Tibial artery (tissue), 4 donors: Measurements from ENCODE around the gene TXNRD1.
"Not testable (repeated sequence)": the region's sequence is repeated elsewhere in the genome, so short reads cannot be mapped to it uniquely, and the experiment has no call there.

Source experiments
- DNase-seq, 2 donors: peaks; one replicate each; pipeline ENCODE4 v3.0.0-alpha.2; 2019
- H3K27ac ChIP-seq, 2 donors: fragments of 200-600 bp; sonication (generic) in 1 of 2; 1 replicate in 1 of 2; 2 replicates in 1 of 2; pipeline ENCODE4 v1.5.1; 2018 to 2019; ENCODE audit warnings: mild to moderate bottlenecking in 1 of 2
- H3K27me3 ChIP-seq, 2 donors: fragments of 200-600 bp; sonication (generic) in 1 of 2; one replicate each; pipeline versions ENCODE4 v1.5.1 to v1.6.0; 2016 to 2019
- H3K36me3 ChIP-seq, 3 donors: fragments of 200-600 bp; sonication (generic) in 2 of 3; one replicate each; pipeline ENCODE4 v1.5.1; 2016 to 2019; ENCODE audit warnings: mild to moderate bottlenecking in 2 of 3
- H3K4me1 ChIP-seq, 4 donors: fragments of 200-600 bp; sonication (generic) in 2 of 4; 1 replicate in 3 of 4; 2 replicates in 1 of 4; pipeline ENCODE4 v1.5.1; 2016 to 2019
- H3K4me3 ChIP-seq, 2 donors: fragments of 200-600 bp; sonication (generic) in 1 of 2; 1 replicate in 1 of 2; 2 replicates in 1 of 2; pipeline ENCODE4 v1.5.1; 2018 to 2019; ENCODE audit warnings: mild to moderate bottlenecking in 2 of 2
- H3K9me3 ChIP-seq, 3 donors: fragments of 200-600 bp; sonication (generic) in 1 of 3; one replicate each; pipeline ENCODE4 v1.5.1; 2016 to 2019
- intact Hi-C: fragments of 100-400 bp; cut with DNase I; formaldehyde crosslinking; loops from one replicate; pipeline ENCODE4 v1.15.0; 2023; ENCODE audit warnings: low total_unique reads
- TF ChIP-seq, protein P1 (sequence below), 2 experiments: fragments of 200-600 bp in 1 of 2; fragments of 450-650 bp in 1 of 2; IDR thresholded peaks; one replicate each; pipeline ENCODE4 v1.5.1; 2017 to 2019; ENCODE audit warnings: antibody characterized with exemption in 2 of 2, mild to moderate bottlenecking in 1 of 2, moderate library complexity in 1 of 2

Gene TXNRD1

DNA sequence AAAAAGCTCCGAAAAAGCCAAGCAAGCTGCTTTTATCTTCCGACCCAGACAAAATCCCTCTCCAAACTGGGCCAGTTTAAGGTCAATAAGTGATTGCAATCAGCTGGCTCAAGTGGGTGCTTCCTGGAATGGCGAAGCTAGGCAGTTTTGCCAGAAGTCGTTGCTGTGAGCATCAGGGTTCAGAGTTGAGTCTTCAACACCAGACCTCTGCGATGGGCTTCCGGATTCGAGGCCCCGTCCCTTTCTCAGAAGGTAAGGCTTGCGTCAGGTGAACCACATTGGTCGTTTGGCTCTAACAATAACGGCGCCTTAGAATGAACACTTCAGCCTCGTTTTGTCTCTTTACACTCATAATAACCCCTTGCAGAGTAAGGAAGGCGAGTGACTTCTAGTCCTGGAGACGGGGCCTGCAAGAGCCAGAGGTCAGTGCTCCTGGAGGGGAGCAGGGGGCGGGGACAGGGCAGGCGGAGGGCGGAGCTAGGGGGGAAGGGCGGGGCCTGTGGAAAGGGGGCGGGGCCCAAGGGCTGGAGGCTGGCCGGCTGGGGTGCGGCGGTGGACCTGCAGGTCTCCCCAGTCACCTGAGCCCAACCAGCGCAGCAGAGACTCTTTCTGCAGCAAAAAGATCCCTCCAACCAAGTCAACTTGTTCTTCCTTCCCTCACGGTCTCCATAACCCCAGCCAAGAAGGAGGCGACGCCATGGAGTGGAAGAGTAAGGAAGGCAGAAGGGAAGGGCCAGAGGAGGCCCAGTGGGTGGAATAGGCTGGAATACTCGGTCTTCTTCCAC is 43.6 kb upstream of the TXNRD1 start:
- intact Hi-C loops = no loop called here
- no peak overlapping the region for H3K27ac ChIP-seq

DNA sequence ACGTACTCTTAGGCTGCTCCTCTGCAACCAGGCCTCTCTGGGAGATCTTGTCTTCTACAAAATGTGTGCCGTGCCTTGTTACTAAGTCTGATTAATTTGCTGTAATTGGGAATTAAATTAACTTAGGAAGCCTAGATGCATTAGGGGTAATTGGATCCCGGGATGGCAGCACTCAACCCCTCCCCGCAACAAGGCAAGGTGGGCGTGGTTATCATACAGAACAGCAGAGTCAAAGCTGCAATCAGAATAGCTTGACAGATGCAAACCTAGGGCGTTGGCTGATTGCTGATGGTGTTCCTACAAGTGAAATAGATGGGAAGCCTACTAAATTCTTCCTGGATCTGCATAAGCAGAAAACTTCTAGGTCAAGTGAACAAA is 43.0 kb upstream of the TXNRD1 start:
- Histone ChIP-seq H3K36me3 (no peaks in the 10 kb centered on the region), H3K27ac (no peak overlapping the region), H3K9me3 (no peaks in the 10 kb centered on the region), H3K4me1 (peaks cover 0 to 13% (median 7%) of the 10 kb centered on the region in 4 donors), H3K27me3 (no peaks in the 10 kb centered on the region), H3K4me3 (no peak overlapping the region)
- DNase-seq = no peak
- TF ChIP-seq, protein P1, sequence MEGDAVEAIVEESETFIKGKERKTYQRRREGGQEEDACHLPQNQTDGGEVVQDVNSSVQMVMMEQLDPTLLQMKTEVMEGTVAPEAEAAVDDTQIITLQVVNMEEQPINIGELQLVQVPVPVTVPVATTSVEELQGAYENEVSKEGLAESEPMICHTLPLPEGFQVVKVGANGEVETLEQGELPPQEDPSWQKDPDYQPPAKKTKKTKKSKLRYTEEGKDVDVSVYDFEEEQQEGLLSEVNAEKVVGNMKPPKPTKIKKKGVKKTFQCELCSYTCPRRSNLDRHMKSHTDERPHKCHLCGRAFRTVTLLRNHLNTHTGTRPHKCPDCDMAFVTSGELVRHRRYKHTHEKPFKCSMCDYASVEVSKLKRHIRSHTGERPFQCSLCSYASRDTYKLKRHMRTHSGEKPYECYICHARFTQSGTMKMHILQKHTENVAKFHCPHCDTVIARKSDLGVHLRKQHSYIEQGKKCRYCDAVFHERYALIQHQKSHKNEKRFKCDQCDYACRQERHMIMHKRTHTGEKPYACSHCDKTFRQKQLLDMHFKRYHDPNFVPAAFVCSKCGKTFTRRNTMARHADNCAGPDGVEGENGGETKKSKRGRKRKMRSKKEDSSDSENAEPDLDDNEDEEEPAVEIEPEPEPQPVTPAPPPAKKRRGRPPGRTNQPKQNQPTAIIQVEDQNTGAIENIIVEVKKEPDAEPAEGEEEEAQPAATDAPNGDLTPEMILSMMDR (IDR thresholded peaks at IDR 0.05) = no peak
- intact Hi-C loops = no loop called here

More for the DNA sequence above, 43.6 kb upstream of the TXNRD1 start:
- no peaks in the 10 kb centered on the region for H3K9me3 ChIP-seq
- no peaks in the 10 kb centered on the region for H3K36me3 ChIP-seq
- TF ChIP-seq, protein P1 (IDR thresholded peaks at IDR 0.05) = no peak
- H3K27me3 ChIP-seq = no peaks in the 10 kb centered on the region
- no peak for DNase-seq
- H3K4me3 ChIP-seq = no peak overlapping the region
- H3K4me1 ChIP-seq = peaks cover 0 to 7% (median 3%) of the 10 kb centered on the region in 4 donors

DNA sequence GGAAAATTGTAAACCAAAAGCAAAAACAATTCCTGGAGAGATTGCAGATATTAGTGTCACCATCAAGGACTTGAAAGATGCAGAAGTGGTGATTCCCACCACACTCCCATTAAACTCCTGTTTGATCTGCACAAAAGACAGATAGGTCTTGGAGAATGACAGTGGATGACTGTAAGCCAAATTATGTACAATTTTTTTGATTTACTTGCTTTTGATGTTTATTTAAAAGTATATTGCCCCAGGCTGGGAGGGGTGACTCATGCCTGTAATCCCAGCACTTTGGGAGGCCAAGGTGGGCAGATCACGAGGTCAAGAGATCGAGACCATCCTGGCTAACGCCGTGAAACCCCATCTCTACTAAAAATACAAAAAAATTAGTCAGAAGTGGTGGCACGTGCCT is 41.8 kb upstream of the TXNRD1 start:
- intact Hi-C loops, H3K27me3 ChIP-seq: not testable (repeated sequence)

DNA sequence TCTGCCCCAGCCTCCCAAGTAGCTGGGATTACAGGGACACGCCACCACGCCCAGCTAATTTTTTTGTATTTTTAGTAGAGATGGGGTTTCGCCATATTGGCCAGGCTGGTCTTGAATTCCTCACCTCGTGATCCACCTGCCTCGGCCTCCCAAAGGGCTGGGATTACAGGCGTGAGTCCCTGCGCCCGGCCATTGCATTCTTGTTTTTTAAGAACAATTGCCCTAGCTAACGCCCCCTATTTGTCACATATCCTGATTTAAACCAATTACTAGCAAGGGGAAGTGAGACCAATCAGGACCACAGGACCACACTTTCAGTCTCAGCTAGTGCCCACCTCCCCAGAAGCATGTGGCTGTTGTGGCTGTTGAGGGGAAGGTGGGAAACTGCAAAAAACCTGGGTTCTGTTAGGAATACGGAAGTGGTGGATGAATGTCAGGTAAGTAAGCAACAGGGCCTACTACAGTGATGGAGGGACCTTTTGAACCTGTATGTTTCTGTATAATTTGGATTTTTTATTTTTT is 39.8 kb upstream of the TXNRD1 start:
- Histone ChIP-seq H3K27me3 (no peaks in the 10 kb centered on the region), H3K9me3 (no peaks in the 10 kb centered on the region), H3K4me1 (peaks cover 0 to 45% (median 33%) of the 10 kb centered on the region in 4 donors), H3K27ac (peak overlapping the region; percentile 80 to 83), H3K4me3 (no peak overlapping the region), H3K36me3 (no peaks in the 10 kb centered on the region)
- DNase-seq = no peak
- TF ChIP-seq, protein P1 (IDR thresholded peaks at IDR 0.05) = no peak
- intact Hi-C loops = no loop called here

More for the DNA sequence above, 41.8 kb upstream of the TXNRD1 start:
- not testable (repeated sequence) for H3K27ac ChIP-seq, DNase-seq, H3K36me3 ChIP-seq, H3K4me3 ChIP-seq, H3K9me3 ChIP-seq
- H3K4me1 ChIP-seq = peaks cover 0 to 25% (median 17%) of the 10 kb centered on the region in 4 donors

DNA sequence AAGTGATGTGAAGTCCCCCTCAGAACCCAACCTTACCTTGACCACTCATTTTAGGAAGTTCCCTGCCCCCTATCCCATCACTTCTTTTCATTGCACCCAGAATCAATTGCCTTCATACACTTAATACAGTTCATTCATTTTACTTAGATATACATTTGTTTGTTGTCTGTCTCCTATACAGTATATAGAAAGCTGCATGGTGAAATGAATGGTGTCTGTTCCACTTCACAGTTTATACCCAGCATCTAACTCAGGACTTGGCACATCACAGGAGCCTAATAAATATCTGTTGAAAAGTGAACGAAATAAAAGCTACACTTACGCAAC is 38.3 kb upstream of the TXNRD1 start:
- peaks cover 10 to 60% (median 48%) of the 10 kb centered on the region in 4 donors for H3K4me1 ChIP-seq
- no peak for DNase-seq
- no peaks in the 10 kb centered on the region for H3K27me3 ChIP-seq
- no peaks in the 10 kb centered on the region for H3K36me3 ChIP-seq
- no peaks in the 10 kb centered on the region for H3K9me3 ChIP-seq
- TF ChIP-seq, protein P1 (IDR thresholded peaks at IDR 0.05) = no peak
- intact Hi-C loops = no loop called here
- H3K27ac ChIP-seq = peak overlapping the region; percentile 80 to 83
- no peak overlapping the region for H3K4me3 ChIP-seq

DNA sequence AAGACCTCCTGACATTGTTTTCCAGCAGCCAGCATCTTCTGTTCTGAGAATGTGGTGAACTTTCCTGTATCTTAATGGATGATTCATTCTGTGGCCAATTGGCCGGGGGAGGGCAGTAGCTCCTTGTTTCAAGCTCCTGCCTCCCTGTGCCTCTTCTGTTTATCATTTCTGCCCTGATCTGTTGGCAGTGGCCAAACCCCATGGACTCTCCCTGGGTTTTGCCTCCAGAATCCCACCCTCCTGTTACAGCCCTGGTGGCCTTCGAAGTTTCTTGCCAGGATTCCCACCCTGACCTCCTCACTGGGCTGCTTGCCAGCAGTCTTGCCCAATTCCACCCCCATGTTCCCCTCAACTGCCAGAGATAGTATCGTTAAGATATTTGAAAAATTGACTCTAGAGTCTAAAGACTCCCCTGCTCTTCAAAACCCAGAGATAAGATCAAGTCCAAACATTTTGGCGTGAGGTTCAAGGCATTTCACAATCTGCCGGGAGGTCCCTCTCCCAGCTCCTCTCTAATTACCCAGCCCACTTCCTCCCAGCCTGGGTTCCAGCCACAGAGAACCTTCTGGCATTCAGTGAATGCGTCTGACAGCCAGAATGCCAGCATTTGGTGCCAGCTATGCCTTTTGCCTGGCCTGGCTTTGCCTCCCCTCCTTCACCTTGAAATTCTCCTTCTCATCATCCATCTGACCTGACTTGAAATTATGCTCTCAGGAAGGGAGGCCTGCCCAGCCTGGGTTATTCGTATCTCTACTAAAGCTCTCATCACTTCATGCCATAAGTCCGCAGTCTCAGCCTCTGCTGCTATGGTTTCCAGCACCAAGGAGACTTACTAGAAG is 37.7 kb upstream of the TXNRD1 start:
- intact Hi-C loops = no loop called here
- H3K4me3 ChIP-seq = no peak overlapping the region
- no peaks in the 10 kb centered on the region for H3K9me3 ChIP-seq
- peaks cover 10 to 66% (median 53%) of the 10 kb centered on the region in 4 donors for H3K4me1 ChIP-seq
- peak; percentile 93 to 94 for DNase-seq
- no peaks in the 10 kb centered on the region for H3K27me3 ChIP-seq
- TF ChIP-seq, protein P1 (IDR thresholded peaks at IDR 0.05) = peak in 1 of 2 experiments; percentile 32
- H3K27ac ChIP-seq = peak overlapping the region; percentile 80 to 83
- no peaks in the 10 kb centered on the region for H3K36me3 ChIP-seq
